Islet precursor cell (in vitro differentiated cells): ENCODE results near the gene TBL1X.
A peak's percentile ranks its signal among the peaks of the same experiment; 100 is the strongest.

Source experiments
- DNase-seq: peaks from one replicate; pipeline ENCODE4 v3.0.0-alpha.2; 2018

Gene TBL1X

DNA sequence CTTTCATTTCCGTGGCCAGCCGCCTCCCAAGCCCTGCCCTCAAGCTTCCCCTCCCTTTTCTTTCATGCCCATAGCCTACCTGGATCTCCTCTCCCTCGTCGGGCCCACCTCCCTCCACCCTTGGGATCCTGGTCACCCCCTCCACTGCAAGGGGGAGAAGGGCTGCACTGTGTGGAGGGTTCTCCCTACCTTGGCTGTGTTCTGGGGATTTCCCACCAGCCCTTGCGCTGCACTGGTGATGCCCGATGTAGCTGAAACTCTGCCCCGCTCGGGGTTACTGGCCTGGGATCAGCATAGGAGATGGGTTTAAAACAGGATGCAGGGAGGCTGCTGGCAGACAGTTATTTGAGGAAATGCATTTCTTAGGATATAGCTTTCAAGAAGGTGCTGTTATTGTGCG is 128.9 kb downstream of the TBL1X start:
- no peak for DNase-seq

DNA sequence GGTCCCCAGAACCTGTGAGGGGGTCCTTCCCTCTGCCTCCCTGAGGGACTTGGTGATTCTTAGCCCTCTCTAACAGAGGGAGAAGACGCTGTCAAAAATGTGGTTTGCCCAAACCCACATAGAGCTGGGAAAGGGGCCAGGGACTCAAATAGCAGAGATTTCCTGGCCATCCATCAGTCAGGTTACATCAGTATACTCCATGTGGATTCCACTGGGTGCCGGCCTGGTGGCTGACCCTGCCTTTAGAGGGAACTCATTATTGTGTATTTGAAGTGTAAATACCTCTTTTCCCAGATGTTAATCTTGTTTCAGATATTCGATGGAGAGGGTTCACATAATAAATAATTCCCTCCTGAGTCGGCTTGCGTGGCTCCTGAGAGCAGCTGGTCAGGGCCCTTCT is 130.3 kb downstream of the TBL1X start:
- DNase-seq, result no peak

DNA sequence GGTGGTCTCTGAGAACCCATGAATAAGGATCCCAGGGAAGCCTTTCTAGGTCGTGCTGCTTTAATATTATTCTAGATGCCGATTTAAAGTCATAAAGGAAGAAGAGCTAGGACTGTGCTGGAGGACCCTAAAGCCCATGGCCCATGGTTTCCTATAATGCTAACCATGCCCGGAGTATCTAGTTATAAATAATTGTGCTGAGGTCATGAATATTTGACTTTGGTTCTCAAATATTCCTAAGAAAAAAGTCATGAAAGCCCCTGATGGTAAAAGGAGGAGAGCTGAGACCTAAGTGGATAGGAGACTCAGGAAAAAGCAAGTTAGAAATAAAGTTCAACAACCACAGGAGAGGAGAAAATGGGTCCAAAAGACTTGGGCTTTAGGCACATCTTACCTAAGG is 132.0 kb downstream of the TBL1X start:
- DNase-seq, result no peak

DNA sequence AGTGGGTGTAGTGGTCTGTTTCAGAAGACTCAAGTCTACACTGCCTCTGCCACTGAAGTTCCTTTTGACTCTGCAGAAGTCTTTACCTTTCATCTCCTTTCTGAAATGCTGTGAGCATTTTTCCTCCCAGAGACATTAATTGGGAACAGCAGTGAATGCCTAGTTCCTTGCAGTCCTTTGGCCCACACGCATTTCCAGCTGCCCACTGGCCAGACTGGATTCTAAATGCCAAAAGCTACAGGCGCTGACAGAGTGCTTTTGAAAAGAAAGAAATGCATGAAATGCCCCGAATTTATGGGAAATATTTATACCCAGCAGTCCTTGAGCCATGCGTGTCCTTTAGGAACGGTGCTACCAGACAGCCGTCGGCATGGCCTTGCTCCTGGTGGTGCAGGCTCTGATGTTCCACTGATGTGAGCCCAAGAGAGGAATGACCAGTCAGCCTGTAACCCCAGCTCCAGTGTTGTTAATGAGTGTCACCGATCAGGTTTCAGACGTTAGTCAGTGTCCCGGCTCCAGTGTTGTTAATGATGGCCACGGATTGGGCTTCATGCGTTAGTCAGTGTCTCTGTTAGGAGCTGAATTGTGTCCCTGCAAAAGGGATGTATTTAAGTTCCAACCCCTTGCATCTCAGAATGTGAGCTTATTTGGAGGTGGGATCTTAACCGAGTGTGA is 132.6 kb downstream of the TBL1X start:
- no peak for DNase-seq

DNA sequence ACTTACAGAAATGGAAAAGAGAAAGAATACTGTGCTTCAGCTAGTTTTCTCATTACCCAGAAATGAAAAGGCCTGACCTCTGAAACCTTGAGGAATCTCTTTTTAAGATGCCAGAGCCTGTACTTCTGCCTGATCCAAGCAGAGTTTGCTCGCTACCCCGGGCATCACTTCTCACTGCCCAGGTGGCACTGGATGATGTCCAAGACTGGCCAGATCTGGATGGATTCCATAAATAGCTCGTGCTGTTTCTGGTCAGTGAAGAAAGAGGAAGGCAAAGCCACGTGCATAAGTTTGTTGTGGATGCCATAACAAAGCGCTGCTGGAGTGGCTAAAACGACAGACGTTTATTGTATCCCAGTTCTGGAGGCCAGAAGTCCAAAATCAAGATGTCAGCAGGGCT is 133.5 kb downstream of the TBL1X start:
- DNase-seq, result no peak

DNA sequence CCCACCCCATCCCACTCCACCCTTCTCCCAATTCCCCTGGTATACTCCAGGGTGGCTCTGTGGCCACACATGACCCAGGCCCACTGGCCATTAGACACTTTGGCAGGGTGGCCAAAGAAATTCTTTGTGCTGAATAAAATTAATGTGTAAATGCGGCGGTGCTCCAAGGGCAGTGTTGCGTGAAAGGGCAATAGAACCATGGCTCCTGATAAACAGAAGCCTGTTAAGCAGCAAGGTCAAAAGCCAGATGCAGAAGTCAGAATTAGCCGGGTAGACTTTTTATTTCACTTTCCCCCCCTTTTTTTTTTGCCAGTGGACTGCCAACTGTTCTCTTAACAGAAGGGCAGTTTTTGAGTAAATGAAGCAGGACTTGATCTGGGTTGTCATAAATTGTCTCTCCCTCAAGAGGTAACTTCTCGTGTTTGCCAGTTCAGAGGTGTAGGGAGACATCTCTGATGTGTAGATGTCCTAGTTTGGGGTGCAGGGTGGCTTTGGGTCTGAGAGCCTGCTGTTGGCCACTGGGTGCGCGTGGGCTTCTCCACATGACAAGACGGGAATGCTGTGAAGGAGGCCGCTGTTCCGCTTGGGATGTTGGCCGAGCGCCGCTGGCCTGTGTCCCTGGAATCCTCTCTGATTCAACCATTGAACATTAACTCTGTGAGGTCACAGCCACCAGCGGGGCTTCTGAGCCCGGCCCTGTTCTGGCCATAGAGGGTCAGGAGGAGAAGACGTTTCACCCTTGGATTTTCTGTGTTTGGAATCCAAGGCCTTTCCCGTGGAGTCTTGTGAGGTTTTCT is 139.5 kb downstream of the TBL1X start:
- no peak for DNase-seq

DNA sequence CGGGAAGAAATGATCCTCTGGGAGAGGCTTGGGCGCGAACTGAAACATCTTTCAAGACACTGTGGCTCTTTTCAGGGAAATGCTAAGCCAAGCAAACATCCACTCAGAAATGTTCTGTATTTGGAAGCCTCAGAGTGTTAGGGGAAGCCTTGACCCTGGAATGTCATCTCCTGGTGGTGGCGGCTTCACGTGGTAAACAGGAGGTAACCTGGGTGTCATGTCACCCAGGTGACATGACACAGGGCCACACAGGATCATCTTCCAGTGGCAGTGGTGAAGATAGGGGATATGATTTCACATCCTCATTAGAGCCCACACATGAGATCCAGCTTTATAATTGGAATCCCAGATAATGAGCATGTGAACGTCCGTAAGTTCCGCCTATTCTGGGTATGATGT is 140.0 kb downstream of the TBL1X start:
- DNase-seq, result no peak

DNA sequence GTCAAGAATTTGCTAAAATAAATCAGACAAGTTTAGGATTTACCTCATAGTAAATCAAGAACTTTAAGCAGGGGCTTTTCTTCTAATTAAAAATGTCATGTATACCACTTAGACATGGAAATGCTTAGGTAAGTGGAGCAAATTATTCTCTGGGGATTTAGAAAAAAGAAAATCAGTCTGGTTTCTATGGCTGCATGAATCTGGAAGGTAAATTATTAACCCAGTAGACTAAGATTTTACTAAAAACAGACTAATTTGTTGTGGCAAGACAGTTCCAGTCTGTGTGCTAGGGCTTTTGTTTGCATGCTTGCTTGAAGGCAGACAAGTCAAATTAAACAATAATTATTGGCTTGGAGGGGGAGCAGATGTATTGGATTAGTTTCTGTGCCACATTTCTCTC is 140.6 kb downstream of the TBL1X start:
- no peak for DNase-seq

DNA sequence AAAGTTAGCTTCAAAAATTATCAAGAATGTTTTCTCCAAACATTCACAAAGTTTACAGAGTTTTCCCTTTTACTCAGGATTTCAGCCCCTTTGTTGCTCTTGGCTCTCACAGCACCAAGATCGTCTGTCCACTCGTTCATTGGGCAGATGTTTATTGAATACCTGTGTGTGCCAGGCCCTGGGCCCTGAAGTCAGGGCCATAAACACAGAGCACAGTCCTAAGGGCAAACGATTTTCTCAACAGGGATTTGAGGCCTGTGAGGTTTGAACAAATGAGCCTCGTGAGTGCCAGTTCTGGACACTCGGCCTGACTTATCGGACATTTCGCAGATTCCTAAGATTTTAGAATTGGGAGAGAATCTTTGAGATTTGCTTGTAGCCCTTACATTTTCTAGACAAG is 142.1 kb downstream of the TBL1X start:
- no peak for DNase-seq

DNA sequence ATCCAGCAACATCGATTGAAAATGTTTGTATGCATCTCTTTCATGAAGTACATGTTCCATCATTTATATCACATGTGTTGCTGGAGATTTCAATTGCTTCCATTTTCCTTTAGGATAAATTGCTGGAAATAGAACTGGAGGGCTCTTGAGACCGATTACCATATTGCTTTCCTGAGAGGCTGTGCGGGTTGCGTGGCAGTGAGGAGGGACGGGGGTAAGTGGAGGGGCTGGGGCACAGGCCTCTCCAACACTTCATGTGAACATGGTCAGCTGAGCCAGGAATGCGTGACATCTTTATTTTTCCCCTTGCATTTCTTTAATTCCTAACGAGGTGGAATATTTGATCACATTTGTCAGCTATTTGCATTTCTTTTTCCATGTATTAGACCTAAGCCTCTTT is 144.6 kb downstream of the TBL1X start:
- DNase-seq, result no peak

DNA sequence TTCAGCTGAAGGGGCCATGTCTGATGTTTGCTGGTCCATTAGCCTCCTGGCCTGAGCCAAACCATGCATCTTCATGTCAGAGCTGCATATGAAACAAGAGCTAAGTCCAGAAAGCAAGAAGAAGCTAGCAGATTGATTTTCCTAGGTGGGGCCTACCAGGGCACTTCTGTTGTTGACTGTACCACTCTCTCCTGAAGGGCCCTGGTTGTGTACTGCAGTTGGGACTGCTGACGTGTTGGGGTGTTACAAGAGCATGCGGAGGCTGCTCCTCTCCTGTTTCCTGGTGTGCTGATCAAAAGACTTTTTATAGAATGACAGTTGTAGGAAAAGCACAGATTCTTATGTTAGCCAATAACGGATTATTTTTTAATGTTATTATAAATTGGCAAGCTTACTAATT is 145.1 kb downstream of the TBL1X start:
- no peak for DNase-seq

DNA sequence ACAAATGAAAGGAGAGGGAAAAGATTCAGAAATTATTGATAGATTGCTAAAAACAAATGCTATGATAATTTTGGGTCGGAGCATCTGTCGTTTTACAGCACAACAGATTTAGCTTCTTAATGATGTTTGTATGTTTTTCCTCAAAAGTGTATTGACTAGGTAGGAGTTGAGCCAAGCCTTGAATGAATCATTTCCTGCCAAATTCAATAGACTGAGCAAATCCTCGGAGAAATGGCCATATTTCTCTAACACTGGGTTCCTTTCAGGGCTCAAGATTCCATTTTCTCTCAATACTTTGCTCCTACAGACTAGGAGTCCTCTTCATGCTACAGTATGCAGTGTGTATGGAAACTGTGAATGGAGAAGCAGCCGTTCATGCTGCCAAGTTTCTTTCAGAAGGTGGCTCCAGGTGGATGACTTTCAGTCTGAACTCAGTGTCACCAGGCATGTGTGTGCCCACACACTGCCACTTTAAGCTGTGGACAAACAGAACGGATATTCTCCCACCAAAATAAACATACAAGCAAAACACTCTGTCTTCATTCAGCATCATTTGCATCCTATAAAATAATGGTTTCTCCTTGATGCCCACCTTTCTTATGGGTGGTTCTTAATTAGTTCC is 146.0 kb downstream of the TBL1X start:
- no peak for DNase-seq

DNA sequence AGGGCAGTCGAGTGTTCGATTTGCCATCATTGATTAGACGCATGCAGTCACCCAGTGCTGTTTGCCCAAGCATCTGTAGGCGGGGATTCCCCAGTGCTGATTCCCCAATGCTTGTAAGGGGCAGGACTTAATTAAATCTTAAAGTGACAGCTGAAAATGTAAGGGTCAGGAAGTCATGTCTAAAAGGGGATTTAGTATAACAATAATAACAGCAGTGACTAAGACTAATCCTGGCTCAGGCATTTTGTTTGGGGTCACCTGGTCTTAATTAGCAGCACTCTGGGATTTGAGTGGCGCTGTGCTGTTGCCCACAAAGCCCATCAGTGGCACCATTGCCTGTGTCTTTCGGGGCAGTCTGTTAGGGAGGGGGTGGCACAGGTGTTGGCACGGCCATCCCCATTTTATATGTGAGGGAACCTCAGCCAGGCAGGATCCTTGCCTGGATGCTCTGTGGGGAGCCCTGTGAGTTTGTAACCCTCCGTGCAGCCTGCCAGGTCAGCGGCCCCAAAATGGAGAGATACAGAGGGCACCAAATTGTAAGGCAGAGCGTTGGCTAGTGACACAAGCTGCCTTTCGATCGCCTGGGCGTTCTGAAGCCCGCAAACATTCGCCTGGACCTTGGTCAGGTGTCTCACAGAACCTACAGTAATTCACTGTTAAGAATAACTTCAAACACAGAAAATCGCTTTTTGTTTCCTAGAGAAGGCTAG is 146.7 kb downstream of the TBL1X start:
- DNase-seq, result no peak

DNA sequence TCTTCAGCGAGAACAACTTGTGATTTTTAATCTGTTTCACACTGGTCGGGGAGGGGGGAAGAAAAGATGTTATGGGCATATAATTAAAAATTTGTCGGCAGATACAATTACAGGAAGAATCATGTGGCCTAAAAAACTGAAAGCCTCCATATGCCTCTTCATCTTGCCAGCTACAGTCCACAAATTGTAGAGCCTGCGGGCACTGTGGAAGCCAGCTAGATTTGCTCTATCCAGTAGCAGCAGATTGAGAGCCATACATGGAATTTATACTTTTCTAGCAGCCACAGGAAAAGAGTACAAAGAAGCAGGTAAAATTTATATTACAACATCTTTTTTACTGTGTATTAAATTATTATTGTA is 147.3 kb downstream of the TBL1X start:
- DNase-seq, result no peak

DNA sequence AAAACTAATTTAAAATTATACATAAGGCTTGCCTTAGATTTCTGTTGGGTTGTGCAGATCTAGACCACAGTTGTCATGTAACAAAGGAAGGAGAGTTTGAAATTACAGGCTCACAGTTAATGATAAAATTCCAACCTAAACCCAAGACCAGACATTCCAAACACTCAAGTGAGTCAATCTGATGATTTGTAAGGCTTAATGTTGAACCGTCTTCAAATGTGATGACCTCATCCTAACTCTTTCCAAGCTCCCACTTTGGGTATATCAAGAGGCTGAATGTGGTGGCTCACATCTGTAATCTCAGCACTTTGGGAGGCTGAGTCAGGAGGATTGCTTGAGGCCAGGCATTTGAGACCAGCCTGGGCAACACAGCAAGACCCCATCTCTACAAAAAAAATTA is 149.2 kb downstream of the TBL1X start:
- DNase-seq, result no peak

DNA sequence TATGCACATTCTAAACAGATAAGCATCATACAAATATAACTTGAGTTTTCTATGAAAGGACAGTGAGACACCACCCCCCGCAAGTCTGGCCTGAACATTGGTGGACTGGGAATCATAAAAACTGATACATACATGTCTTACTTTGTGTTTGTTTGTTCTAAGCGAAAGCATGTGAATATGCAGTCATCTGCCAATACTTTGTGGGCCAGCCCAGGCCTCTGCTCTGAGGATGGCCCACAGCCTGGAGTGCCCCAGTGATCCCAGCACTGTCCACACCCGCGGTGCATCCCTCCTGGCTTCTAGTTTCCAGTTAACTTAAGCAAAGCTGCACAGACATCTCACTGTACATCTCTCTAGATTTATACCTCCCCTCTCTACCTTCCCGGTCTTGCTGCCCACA is 154.3 kb downstream of the TBL1X start:
- no peak for DNase-seq

DNA sequence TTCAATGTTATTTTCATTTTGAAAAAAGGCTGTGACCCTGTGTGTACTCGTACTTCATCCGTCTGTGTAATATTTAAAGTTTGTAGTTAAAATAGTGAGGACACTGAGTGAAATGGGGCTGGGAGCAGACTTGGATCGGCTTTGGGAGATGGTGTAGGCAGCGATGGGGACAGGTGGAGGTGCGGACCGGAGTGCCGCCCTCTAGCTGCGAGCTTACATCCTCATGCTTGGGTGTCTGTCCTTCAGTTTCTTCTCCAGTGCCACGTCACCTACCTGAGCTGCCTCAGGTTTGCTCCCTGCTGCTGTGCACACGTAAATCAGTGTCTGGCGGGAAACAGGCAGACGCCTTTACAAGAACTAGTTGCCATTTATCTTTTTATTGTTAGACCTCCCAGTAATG is 154.7 kb downstream of the TBL1X start:
- DNase-seq, result no peak

DNA sequence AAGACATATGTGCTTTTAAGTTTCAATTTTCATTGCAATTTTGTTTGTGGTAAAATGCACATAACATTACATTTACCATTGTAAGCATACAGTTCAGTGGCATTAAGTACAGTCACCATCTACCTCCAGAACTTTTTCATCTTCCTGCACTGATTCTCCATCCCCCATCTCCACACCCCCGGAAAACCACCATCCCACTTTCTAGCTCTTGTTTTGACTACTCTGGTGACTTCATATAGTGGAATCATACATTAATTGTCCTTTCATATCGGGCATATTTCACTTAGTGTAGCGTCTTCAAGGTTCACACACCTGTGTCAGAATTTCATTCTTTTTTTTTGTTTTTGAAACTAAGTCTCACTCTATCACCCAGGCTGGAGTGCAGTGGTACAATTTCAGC is 157.3 kb downstream of the TBL1X start:
- no peak for DNase-seq

DNA sequence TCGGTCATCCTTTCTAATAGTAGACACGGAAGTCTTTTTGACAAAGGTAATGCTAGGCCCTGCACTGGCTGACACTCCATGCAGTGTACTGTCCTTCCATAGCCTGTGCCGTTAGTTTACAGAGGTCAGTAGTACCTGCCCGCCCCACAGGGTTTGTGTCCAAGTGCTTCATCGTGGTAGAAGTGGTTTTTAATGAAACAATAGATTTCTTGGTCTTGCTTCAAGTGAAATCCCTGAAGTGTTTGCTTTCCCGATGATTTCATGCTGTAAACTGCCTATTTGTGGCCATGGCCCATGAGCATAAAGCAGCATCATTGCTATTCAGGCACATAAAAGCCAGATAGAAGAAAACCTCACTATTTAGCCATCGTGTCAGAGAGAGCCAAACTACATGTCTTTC is 161.5 kb downstream of the TBL1X start:
- no peak for DNase-seq

DNA sequence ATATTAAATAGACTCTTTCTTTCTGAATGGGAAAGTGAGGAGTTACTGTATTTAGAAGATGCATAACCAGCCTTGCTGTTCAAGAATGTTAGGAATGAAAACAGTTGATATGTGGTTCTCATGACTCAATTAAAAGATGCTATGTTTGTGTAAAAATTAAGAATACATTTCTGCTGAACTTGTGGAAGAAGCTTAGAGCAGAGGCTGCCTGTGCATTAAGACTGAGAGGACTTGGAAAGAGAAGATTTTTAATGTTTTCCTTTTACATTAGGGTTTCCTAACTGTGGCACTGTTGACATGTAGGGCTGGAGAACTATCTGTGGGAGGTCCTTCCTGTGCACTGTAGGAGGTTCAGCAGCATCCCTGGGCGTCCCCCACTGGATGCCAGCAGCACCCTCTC is 163.1 kb downstream of the TBL1X start:
- DNase-seq, result no peak

DNA sequence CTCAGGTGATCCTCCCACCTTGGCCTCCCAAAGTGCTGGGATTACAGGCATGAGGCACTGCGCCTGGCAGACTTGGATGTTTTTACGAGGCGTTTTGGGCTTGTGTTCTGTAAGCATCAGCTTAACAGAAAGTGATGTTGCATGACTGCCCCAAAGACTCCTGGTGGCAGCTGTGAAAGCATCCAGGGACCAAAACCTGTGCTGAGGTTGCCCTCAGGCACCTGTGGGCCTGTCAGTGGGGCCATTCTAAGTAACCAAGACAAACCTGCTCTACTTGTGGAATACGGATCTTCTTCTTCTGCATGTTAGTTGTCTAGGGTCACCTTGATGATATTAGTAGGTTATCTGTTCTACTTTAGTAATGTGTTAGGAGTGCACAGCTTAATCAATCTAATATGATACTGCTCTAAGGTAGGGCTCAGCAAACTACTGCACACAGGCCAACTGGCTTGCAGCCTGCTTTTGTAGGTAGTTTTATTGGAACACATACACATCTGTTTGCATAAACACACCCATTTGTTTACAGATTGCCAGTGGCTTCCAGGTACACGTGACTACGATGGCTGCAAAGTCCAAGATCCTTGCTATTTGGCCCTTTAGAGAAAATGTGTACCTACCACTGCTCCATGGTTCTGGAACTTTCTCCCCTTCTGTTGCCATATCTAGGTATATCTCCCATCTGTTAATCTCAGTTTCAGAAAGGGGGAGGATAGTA is 164.1 kb downstream of the TBL1X start:
- peak; percentile 62 for DNase-seq

DNA sequence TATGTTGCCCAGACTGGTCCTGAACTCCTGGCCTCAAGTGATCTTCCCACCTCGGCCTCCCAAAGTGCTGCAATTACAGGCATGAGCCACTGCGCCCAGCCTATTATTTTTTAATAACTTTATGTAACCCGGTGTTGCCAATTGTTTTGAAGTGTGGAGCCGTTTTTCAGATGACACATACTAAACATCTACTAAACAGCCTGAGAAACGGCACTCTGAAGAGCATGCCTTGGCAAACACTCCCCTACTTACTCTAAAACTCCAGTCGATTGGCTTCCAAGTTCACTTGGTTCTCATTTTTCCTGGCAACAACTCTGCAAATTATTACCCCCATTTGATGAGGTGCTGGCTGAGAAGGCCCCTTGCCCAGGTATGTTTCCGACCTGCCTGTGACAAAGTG is 169.7 kb downstream of the TBL1X start:
- DNase-seq, result no peak

DNA sequence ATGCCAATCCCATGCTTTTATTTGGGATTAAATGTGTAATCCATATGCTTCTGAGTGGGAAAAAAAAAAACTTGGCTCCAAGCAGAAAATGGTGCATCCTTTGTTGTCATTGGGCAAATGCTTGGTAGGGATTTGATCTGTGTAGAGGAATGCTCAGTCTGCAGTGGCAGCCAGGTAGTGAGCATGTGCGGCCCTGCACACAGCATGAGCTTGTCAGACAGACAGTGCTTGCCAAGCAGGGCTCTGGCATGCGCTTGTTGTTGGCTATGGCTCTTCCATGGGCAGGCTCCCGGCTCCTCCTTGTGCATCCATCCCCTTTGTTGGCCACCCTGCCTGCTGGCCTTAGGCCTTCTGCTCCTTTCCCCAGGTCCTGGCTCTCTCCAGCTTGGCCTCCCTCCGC is 170.5 kb downstream of the TBL1X start:
- DNase-seq, result no peak
